Ovary (tissue), 9 donors: Measurements from ENCODE around the gene ZMIZ1. TPM values are rescaled to one million over a fixed set of nuclear protein-coding genes. Genes with fewer than 3 reads are reported as not detected.

Experiments
- DNase-seq, 5 donors: peaks; one replicate each; pipeline ENCODE4 v3.0.0-alpha.2; 2019 to 2020
- H3K27ac ChIP-seq, 2 donors: fragments of 200-600 bp; one replicate each; pipeline versions ENCODE4 v1.5.1 to v1.8.0; 2019 to 2022
- H3K27me3 ChIP-seq: fragments of 200-600 bp; one replicate; pipeline ENCODE4 v1.8.0; 2022
- H3K36me3 ChIP-seq: fragments of 200-600 bp; sonication (generic); one replicate; pipeline ENCODE4 v1.5.1; 2019
- H3K4me1 ChIP-seq: one replicate; pipeline ENCODE4 v1.8.1; 2013; ENCODE audit warnings: mild to moderate bottlenecking, moderate library complexity; ENCODE audit not compliant: insufficient read depth
- H3K4me3 ChIP-seq: fragments of 200-600 bp; sonication (generic); one replicate; pipeline ENCODE4 v1.5.1; 2017
- H3K9me3 ChIP-seq, 2 donors: fragments of 200-600 bp in 1 of 2; sonication (generic) in 1 of 2; one replicate each; pipeline versions ENCODE4 v1.5.1 to v1.8.1; 2013 to 2019; ENCODE audit warnings: mild to moderate bottlenecking in 1 of 2, moderate library complexity in 1 of 2
- CTCF ChIP-seq, 3 donors: fragments of 450-650 bp in 2 of 3; fragments of 200-600 bp in 1 of 3; IDR thresholded peaks; one replicate each; pipeline versions ENCODE4 v1.5.1 to v1.8.0; 2016 to 2022; ENCODE audit warnings: antibody characterized with exemption in 3 of 3, mild to moderate bottlenecking in 1 of 3
- EP300 ChIP-seq: sonication (generic); formaldehyde crosslinking; IDR thresholded peaks from one replicate; pipeline ENCODE4 v1.6.1; 2017; ENCODE audit warnings: antibody characterized with exemption
- POLR2A ChIP-seq: fragments of 450-650 bp; IDR thresholded peaks from one replicate; pipeline ENCODE4 v1.6.1; 2017; ENCODE audit warnings: antibody characterized with exemption, mild to moderate bottlenecking, moderate library complexity
- WGBS, 3 donors: extraction: QIAGEN DNeasy Blood & Tissue Kit in 1 of 3; methylation state at CpG; one replicate each; pipeline versions ENCODE4 v1.1.5 to v1.1.7; 2013 to 2017; 5-methylcytosine and 5-hydroxymethylcytosine counted together
- intact Hi-C, 4 donors: fragments of 100-400 bp; cut with DNase I; formaldehyde crosslinking; loops; one replicate each; pipeline versions ENCODE4 v1.11.0 to v1.15.1; 2022 to 2023
- polyA plus RNA-seq, 2 donors: library from polyadenylated mRNA; stranded (reverse); fragments of 200-250 nt in 1 of 2; fragments of 350-450 nt in 1 of 2; fragmentation: Illumina TruSeq in 1 of 2; extraction: RNeasy Lipid Tissue Mini Kit (QIAGEN cat#74804) in 1 of 2; gene quantifications; one replicate each; pipeline ENCODE4 v1.2.3, GENCODE V29; 2013 to 2014
- total RNA-seq, 7 donors: library from RNA; depleted of rRNA in 2 of 7; stranded (reverse); fragments of >200 nt in 2 of 7; fragmentation: NEBNext Ultra II Directional in 3 of 7; extraction: Animal tissue kit (Norgen Biotek cat#: 25700) in 3 of 7; gene quantifications; one replicate each; pipeline versions ENCODE4 v1.1.0 to v1.2.4, GENCODE V29; 2016 to 2023
- donor health status: DM: no; HTN: no; CAD: no; lungs with moderate emphysema.
- donor health status: DM: no; HTN: no; CAD: no.
- donor health status: Bipolar disorder and iron deficiency.
- donor health status: DM: yes; HTN: yes; CAD: no.
- donor health status: DM: no; HTN: no; CAD: no.
- donor health status: DM: yes; HTN: yes; CAD: no.

ZMIZ1 gene
- total and polyA plus RNA-seq, 9 donors: 30.3 to 117 (median 69.1) TPM

- WGBS, 3 donors: 41 to 52% (median 48%) methylated on average over 13 of the region's 13 CpGs
- H3K4me3 ChIP-seq: no peak overlapping the region
- H3K27me3 ChIP-seq: no peaks in the 10 kb centered on the region
- no peaks in the 10 kb centered on the region for H3K36me3 ChIP-seq
- intact Hi-C loops: no loop called here
- H3K4me1 ChIP-seq: peaks cover 14% of the 10 kb centered on the region
- peak in 2 of 5 donors; percentile 19 to 24 for DNase-seq
- no peaks in the 10 kb centered on the region for H3K9me3 ChIP-seq
- peak overlapping the region in 1 of 2 donors; percentile 47 for H3K27ac ChIP-seq
- TF ChIP-seq EP300: no peak
- TF ChIP-seq CTCF (IDR thresholded peaks at IDR 0.05): no peak
- no peak for TF ChIP-seq POLR2A
Observed at GRCh38 chr10:79316671-79317431, 248.1 kb downstream of the ZMIZ1 start.

GRCh38 chr10:79318369-79318768 is 249.6 kb downstream of the ZMIZ1 start:
- TF ChIP-seq POLR2A: no peak
- no peak for TF ChIP-seq CTCF (IDR thresholded peaks at IDR 0.05)
- WGBS, 3 donors: 90 to 94% (median 91%) methylated on average over 5 of the region's 5 CpGs
- no peaks in the 10 kb centered on the region for H3K36me3 ChIP-seq
- no peaks in the 10 kb centered on the region for H3K27me3 ChIP-seq
- no peaks in the 10 kb centered on the region for H3K9me3 ChIP-seq
- H3K4me1 ChIP-seq: peaks cover 14% of the 10 kb centered on the region
- peak in 1 of 5 donors; percentile 12 for DNase-seq
- peak overlapping the region in 1 of 2 donors; percentile 59 for H3K27ac ChIP-seq
- intact Hi-C loops: no loop called here
- H3K4me3 ChIP-seq: no peak overlapping the region

- intact Hi-C loops: no loop called here
- Histone ChIP-seq H3K4me3 (no peak overlapping the region), H3K27ac (no peak overlapping the region), H3K9me3 (no peaks in the 10 kb centered on the region), H3K36me3 (no peaks in the 10 kb centered on the region), H3K27me3 (no peaks in the 10 kb centered on the region), H3K4me1 (peaks cover 14% of the 10 kb centered on the region)
- TF ChIP-seq CTCF (IDR thresholded peaks at IDR 0.05) (no peak), EP300 (no peak), POLR2A (no peak)
- WGBS, 3 donors: 82 to 84% (median 82%) methylated on average over 11 of the region's 11 CpGs
- DNase-seq: no peak
Observed at GRCh38 chr10:79319115-79319771, 250.5 kb downstream of the ZMIZ1 start.

- peaks cover 14% of the 10 kb centered on the region for H3K4me1 ChIP-seq
- no peaks in the 10 kb centered on the region for H3K36me3 ChIP-seq
- H3K27me3 ChIP-seq: no peaks in the 10 kb centered on the region
- 88 to 97% (median 90%) methylated on average over 2 of the region's 2 CpGs for WGBS, 3 donors
- no peaks in the 10 kb centered on the region for H3K9me3 ChIP-seq
- DNase-seq: no peak
- TF ChIP-seq CTCF (IDR thresholded peaks at IDR 0.05) (no peak), POLR2A (no peak), EP300 (no peak)
- intact Hi-C loops: no loop called here
- no peak overlapping the region for H3K27ac ChIP-seq
- no peak overlapping the region for H3K4me3 ChIP-seq
Observed at GRCh38 chr10:79320316-79320715, 251.6 kb downstream of the ZMIZ1 start.
